ENCODE data around the gene THEM4. TPM values are rescaled to one million over a fixed set of nuclear protein-coding genes. Genes with fewer than 3 reads are reported as not detected.
"Not testable (repeated sequence)": the region's sequence is repeated elsewhere in the genome, so short reads cannot be mapped to it uniquely, and the experiment has no call there.

THEM4 gene
- total RNA-seq, 1 donor from 2014 or later: 15.6 TPM

- DNase-seq (ENCODE audit: extremely low spot score, unreplicated experiment): no peak
- Mint-ChIP-seq H3K9me3 (no peaks in the 10 kb centered on the region), H3K4me1 (ENCODE audit: unreplicated experiment) (no peaks in the 10 kb centered on the region), H3K36me3 (peaks cover 6% of the 10 kb centered on the region), H3K4me3 (no peak overlapping the region), H3K27ac (no peak overlapping the region), H3K27me3 (no peaks in the 10 kb centered on the region)
- TF ChIP-seq CTCF (conservative IDR thresholded peaks at IDR 0.05): no peak
Measured at GRCh38 chr1:151875419-151876097, 33.8 kb downstream of the THEM4 start.

- not testable (repeated sequence) for H3K27ac Mint-ChIP-seq
Measured at GRCh38 chr1:151872776-151873175, 36.5 kb downstream of the THEM4 start.

DNA sequence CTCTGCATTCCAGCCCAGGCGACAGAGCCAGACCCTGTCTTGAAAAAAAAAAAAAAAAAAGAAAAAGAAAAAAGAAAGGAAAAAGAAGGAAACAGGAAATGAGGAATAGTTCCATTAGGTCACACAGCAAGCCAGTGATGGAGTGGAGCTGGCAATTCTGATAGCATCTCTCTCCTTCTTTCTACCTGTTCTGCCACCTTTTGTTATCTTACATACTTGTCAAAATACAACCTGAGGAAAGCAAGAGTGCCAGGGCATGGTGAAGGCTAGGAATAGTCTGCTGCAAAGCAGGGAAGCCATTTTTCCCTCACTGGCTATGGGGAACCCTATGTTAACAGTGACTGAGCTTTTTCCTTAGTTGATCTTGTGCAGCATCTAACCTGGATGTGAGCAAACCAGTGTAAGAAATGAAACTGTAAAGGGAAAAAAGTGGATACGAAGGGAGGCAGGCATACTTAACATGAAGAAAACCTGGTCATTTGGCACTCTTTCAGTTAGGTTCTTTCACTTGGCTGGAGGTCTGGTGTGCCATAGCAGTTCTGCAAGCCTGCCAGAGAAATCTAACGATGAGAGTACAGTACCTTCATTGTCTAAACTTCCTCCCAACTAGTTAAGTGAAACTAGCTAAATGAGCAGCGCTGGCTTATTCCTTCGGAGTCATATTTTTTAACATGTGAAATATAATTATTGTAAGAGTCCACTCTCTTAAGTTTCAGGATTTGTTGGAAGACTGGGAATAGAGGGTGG lies 37.9 kb downstream of the THEM4 start:
- no peak overlapping the region for H3K27ac Mint-ChIP-seq
- DNase-seq (ENCODE audit: extremely low spot score, unreplicated experiment): no peak
- no peaks in the 10 kb centered on the region for H3K4me1 Mint-ChIP-seq (ENCODE audit: unreplicated experiment)
- peaks cover 6% of the 10 kb centered on the region for H3K36me3 Mint-ChIP-seq
- H3K4me3 Mint-ChIP-seq: no peak overlapping the region
- no peaks in the 10 kb centered on the region for H3K9me3 Mint-ChIP-seq
- H3K27me3 Mint-ChIP-seq: no peaks in the 10 kb centered on the region
- TF ChIP-seq CTCF (conservative IDR thresholded peaks at IDR 0.05): no peak

More at GRCh38 chr1:151872776-151873175, 36.5 kb downstream of the THEM4 start:
- H3K4me1 Mint-ChIP-seq (ENCODE audit: unreplicated experiment); H3K9me3 Mint-ChIP-seq; H3K4me3 Mint-ChIP-seq; H3K36me3 Mint-ChIP-seq; DNase-seq (ENCODE audit: extremely low spot score, unreplicated experiment); H3K27me3 Mint-ChIP-seq: not testable (repeated sequence)

DNA sequence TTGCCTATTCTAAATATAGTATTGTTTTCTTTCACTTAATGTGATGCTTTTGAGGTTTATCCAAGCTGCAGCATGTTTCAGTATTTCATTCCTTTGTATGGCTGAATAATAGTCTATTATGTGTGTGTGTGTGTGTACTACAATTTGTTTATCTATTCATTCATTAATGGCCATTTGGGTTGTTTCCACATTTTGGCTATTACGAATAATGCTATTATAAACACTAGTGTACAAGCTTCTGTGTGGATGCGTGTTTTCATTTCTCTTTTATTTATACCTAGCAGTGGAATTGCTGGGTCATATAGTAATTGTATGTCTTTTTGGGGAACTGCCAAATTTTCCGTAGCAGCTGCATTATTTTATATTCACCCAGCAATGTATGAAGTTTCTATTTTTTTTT lies 40.8 kb downstream of the THEM4 start:
- H3K4me1 Mint-ChIP-seq (ENCODE audit: unreplicated experiment): no peaks in the 10 kb centered on the region
- no peak for TF ChIP-seq CTCF (conservative IDR thresholded peaks at IDR 0.05)
- peaks cover 2% of the 10 kb centered on the region for H3K27me3 Mint-ChIP-seq
- no peak overlapping the region for H3K4me3 Mint-ChIP-seq
- H3K27ac Mint-ChIP-seq: no peak overlapping the region
- no peak for DNase-seq (ENCODE audit: extremely low spot score, unreplicated experiment)
- H3K36me3 Mint-ChIP-seq: no peaks in the 10 kb centered on the region
- H3K9me3 Mint-ChIP-seq: no peaks in the 10 kb centered on the region

GRCh38 chr1:151867765-151868411 lies 41.4 kb downstream of the THEM4 start:
- H3K4me3 Mint-ChIP-seq: no peak overlapping the region
- H3K4me1 Mint-ChIP-seq (ENCODE audit: unreplicated experiment): no peaks in the 10 kb centered on the region
- TF ChIP-seq CTCF (conservative IDR thresholded peaks at IDR 0.05): no peak
- peaks cover 3% of the 10 kb centered on the region for H3K27me3 Mint-ChIP-seq
- DNase-seq (ENCODE audit: extremely low spot score, unreplicated experiment): no peak
- H3K9me3 Mint-ChIP-seq: no peaks in the 10 kb centered on the region
- H3K27ac Mint-ChIP-seq: no peak overlapping the region
- H3K36me3 Mint-ChIP-seq: no peaks in the 10 kb centered on the region

DNA sequence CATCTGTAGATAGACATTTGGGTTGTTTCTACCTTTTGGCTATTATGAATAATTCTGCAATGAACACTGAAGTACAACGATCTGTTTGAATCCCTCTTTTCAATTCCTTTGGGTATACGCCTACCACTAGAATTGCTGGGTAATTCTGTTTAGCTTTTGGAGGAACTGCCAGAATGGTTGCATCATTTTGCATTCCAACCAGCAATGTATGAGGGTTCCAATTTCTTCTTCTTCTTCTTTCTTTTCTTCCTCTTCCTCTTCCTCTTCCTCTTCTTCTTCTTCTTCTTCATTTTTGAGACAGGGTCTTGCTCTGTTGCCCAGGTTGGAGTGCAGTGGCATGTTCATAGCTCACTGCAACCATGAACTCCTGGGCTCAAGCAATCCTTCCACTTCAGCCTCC lies 42.0 kb downstream of the THEM4 start:
- Mint-ChIP-seq H3K36me3 (no peaks in the 10 kb centered on the region), H3K4me3 (no peak overlapping the region), H3K27me3 (peaks cover 7% of the 10 kb centered on the region), H3K27ac (no peak overlapping the region), H3K9me3 (no peaks in the 10 kb centered on the region), H3K4me1 (ENCODE audit: unreplicated experiment) (no peaks in the 10 kb centered on the region)
- TF ChIP-seq CTCF (conservative IDR thresholded peaks at IDR 0.05): no peak
- DNase-seq (ENCODE audit: extremely low spot score, unreplicated experiment): no peak
